Ovary (tissue), 9 donors: ENCODE data around the gene HTRA1. TPM values are rescaled to one million over a fixed set of nuclear protein-coding genes. Genes with fewer than 3 reads are reported as not detected.

Source experiments
- DNase-seq, 5 donors: peaks; one replicate each; pipeline ENCODE4 v3.0.0-alpha.2; 2019 to 2020
- H3K27ac ChIP-seq, 2 donors: fragments of 200-600 bp; one replicate each; pipeline versions ENCODE4 v1.5.1 to v1.8.0; 2019 to 2022
- H3K27me3 ChIP-seq: fragments of 200-600 bp; one replicate; pipeline ENCODE4 v1.8.0; 2022
- H3K36me3 ChIP-seq: fragments of 200-600 bp; sonication (generic); one replicate; pipeline ENCODE4 v1.5.1; 2019
- H3K4me1 ChIP-seq: one replicate; pipeline ENCODE4 v1.8.1; 2013; ENCODE audit warnings: mild to moderate bottlenecking, moderate library complexity; ENCODE audit not compliant: insufficient read depth
- H3K4me3 ChIP-seq: fragments of 200-600 bp; sonication (generic); one replicate; pipeline ENCODE4 v1.5.1; 2017
- H3K9me3 ChIP-seq, 2 donors: fragments of 200-600 bp in 1 of 2; sonication (generic) in 1 of 2; one replicate each; pipeline versions ENCODE4 v1.5.1 to v1.8.1; 2013 to 2019; ENCODE audit warnings: mild to moderate bottlenecking in 1 of 2, moderate library complexity in 1 of 2
- EP300 ChIP-seq: sonication (generic); formaldehyde crosslinking; IDR thresholded peaks from one replicate; pipeline ENCODE4 v1.6.1; 2017; ENCODE audit warnings: antibody characterized with exemption
- POLR2A ChIP-seq: fragments of 450-650 bp; IDR thresholded peaks from one replicate; pipeline ENCODE4 v1.6.1; 2017; ENCODE audit warnings: antibody characterized with exemption, mild to moderate bottlenecking, moderate library complexity
- WGBS, 3 donors: extraction: QIAGEN DNeasy Blood & Tissue Kit in 1 of 3; methylation state at CpG; one replicate each; pipeline versions ENCODE4 v1.1.5 to v1.1.7; 2013 to 2017; 5-methylcytosine and 5-hydroxymethylcytosine counted together
- intact Hi-C, 4 donors: fragments of 100-400 bp; cut with DNase I; formaldehyde crosslinking; loops; one replicate each; pipeline versions ENCODE4 v1.11.0 to v1.15.1; 2022 to 2023
- polyA plus RNA-seq, 2 donors: library from polyadenylated mRNA; stranded (reverse); fragments of 200-250 nt in 1 of 2; fragments of 350-450 nt in 1 of 2; fragmentation: Illumina TruSeq in 1 of 2; extraction: RNeasy Lipid Tissue Mini Kit (QIAGEN cat#74804) in 1 of 2; gene quantifications; one replicate each; pipeline ENCODE4 v1.2.3, GENCODE V29; 2013 to 2014
- total RNA-seq, 7 donors: library from RNA; depleted of rRNA in 2 of 7; stranded (reverse); fragments of >200 nt in 2 of 7; fragmentation: NEBNext Ultra II Directional in 3 of 7; extraction: Animal tissue kit (Norgen Biotek cat#: 25700) in 3 of 7; gene quantifications; one replicate each; pipeline versions ENCODE4 v1.1.0 to v1.2.4, GENCODE V29; 2016 to 2023
- TF ChIP-seq, protein P1 (sequence below), 3 donors: fragments of 450-650 bp in 2 of 3; fragments of 200-600 bp in 1 of 3; IDR thresholded peaks; one replicate each; pipeline versions ENCODE4 v1.5.1 to v1.8.0; 2016 to 2022; ENCODE audit warnings: antibody characterized with exemption in 3 of 3, mild to moderate bottlenecking in 1 of 3
- donor health status: DM: no; HTN: no; CAD: no; lungs with moderate emphysema.
- donor health status: DM: no; HTN: no; CAD: no.
- donor health status: Bipolar disorder and iron deficiency.
- donor health status: DM: yes; HTN: yes; CAD: no.
- donor health status: DM: no; HTN: no; CAD: no.
- donor health status: DM: yes; HTN: yes; CAD: no.

Gene HTRA1
- total and polyA plus RNA-seq, 9 donors = 194 to 947 (median 356) TPM

GRCh38 chr10:122515588-122516231 lies 54.4 kb downstream of the HTRA1 start:
- WGBS, 3 donors = 67 to 79% (median 76%) methylated on average over 16 of the region's 16 CpGs
- Histone ChIP-seq H3K27ac (no peak overlapping the region), H3K36me3 (no peaks in the 10 kb centered on the region)

DNA sequence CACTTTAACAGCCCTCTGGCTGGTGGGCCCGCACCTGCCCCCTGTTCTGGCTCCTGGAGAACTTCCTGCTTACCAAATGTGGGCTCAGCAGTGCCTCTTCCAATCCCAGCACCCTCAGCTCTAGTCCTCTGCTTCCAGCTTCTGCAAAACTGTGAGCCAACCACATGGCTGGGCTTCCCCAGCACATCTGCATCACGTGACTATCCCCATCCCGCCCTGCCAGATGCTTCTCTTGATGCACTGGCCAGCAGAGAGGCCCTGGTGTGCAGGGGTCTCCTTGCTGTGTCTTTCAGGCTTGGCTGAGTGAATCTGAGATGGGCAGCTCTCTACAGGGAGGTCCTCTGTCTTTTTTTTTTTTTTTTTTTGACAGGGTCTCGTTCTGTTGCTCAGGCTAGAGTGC lies 55.4 kb downstream of the HTRA1 start:
- Histone ChIP-seq H3K36me3 (no peaks in the 10 kb centered on the region), H3K4me3 (no peak overlapping the region), H3K4me1 (no peaks in the 10 kb centered on the region), H3K9me3 (no peaks in the 10 kb centered on the region), H3K27me3 (no peaks in the 10 kb centered on the region), H3K27ac (no peak overlapping the region)
- WGBS, 3 donors = 82 to 83% (median 83%) methylated on average over 4 of the region's 4 CpGs
- DNase-seq = no peak
- TF ChIP-seq POLR2A (no peak), EP300 (no peak)
- TF ChIP-seq, protein P1, sequence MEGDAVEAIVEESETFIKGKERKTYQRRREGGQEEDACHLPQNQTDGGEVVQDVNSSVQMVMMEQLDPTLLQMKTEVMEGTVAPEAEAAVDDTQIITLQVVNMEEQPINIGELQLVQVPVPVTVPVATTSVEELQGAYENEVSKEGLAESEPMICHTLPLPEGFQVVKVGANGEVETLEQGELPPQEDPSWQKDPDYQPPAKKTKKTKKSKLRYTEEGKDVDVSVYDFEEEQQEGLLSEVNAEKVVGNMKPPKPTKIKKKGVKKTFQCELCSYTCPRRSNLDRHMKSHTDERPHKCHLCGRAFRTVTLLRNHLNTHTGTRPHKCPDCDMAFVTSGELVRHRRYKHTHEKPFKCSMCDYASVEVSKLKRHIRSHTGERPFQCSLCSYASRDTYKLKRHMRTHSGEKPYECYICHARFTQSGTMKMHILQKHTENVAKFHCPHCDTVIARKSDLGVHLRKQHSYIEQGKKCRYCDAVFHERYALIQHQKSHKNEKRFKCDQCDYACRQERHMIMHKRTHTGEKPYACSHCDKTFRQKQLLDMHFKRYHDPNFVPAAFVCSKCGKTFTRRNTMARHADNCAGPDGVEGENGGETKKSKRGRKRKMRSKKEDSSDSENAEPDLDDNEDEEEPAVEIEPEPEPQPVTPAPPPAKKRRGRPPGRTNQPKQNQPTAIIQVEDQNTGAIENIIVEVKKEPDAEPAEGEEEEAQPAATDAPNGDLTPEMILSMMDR (IDR thresholded peaks at IDR 0.05) = no peak
- intact Hi-C loops = no loop called here

More at GRCh38 chr10:122515588-122516231, 54.4 kb downstream of the HTRA1 start:
- no peak overlapping the region for H3K4me3 ChIP-seq
- no peaks in the 10 kb centered on the region for H3K9me3 ChIP-seq
- DNase-seq = no peak
- TF ChIP-seq, protein P1 (IDR thresholded peaks at IDR 0.05) = no peak
- TF ChIP-seq POLR2A (no peak), EP300 (no peak)
- intact Hi-C loops = no loop called here
- H3K27me3 ChIP-seq = no peaks in the 10 kb centered on the region
- H3K4me1 ChIP-seq = no peaks in the 10 kb centered on the region

DNA sequence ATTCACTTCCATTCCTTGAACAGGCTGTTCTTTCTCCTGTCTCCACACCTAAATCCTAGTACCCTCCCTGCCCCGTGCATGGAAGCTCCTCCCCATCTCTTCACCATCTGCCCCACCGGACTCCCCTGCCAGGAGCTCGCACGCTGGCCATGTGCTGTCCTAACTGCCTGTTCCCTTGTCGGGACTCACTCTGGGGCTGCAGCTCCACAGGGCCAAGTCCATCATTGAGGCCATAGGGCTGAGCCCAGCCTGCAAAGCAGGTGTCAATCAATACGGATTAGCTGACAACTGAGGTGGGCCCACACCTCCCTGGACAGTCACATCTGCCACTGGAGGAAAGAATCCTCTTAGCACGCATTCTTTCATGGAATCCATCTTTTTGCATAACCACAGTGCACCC lies 57.8 kb downstream of the HTRA1 start:
- H3K9me3 ChIP-seq = no peaks in the 10 kb centered on the region
- no peaks in the 10 kb centered on the region for H3K36me3 ChIP-seq
- no peak overlapping the region for H3K4me3 ChIP-seq
- intact Hi-C loops = no loop called here
- no peak for DNase-seq
- TF ChIP-seq EP300 (no peak), POLR2A (no peak)
- TF ChIP-seq, protein P1 (IDR thresholded peaks at IDR 0.05) = no peak
- no peaks in the 10 kb centered on the region for H3K4me1 ChIP-seq
- 75 to 78% (median 76%) methylated on average over 7 of the region's 7 CpGs for WGBS, 3 donors
- no peaks in the 10 kb centered on the region for H3K27me3 ChIP-seq
- H3K27ac ChIP-seq = no peak overlapping the region

GRCh38 chr10:122519873-122520272 lies 58.5 kb downstream of the HTRA1 start:
- WGBS, 3 donors = 88 to 92% (median 92%) methylated on average over 15 of the region's 15 CpGs
- Histone ChIP-seq H3K27ac (no peak overlapping the region), H3K4me3 (no peak overlapping the region), H3K9me3 (no peaks in the 10 kb centered on the region), H3K27me3 (no peaks in the 10 kb centered on the region), H3K4me1 (no peaks in the 10 kb centered on the region), H3K36me3 (no peaks in the 10 kb centered on the region)
- intact Hi-C loops = no loop called here
- DNase-seq = no peak
- TF ChIP-seq POLR2A (no peak), EP300 (no peak)
- TF ChIP-seq, protein P1 (IDR thresholded peaks at IDR 0.05) = no peak
